Stimulated activated CD8-positive, alpha-beta memory T cell treated with anti-CD3 and anti-CD28 coated beads, Interleukin-4, amount 100 ng/mL, for 48 hours (primary cell): ENCODE measurements around the gene HTRA3.

Experiments
- DNase-seq: peaks from one replicate; pipeline ENCODE4 v3.0.0-alpha.2; 2020

Gene HTRA3

GRCh38 chr4:8316251-8316771, 46.8 kb downstream of the HTRA3 start:
- peak; percentile 11 for DNase-seq

- DNase-seq, result peak; percentile 13
Observed at GRCh38 chr4:8316911-8317351, 47.4 kb downstream of the HTRA3 start.

- no peak for DNase-seq
Observed at GRCh38 chr4:8317474-8317873, 47.9 kb downstream of the HTRA3 start.

- peak; percentile 8 for DNase-seq
Observed at GRCh38 chr4:8318509-8318908, 49.0 kb downstream of the HTRA3 start.

- DNase-seq, result peak; percentile 13
Observed at GRCh38 chr4:8319061-8319460, 49.5 kb downstream of the HTRA3 start.

GRCh38 chr4:8319731-8320385, 50.3 kb downstream of the HTRA3 start:
- peak; percentile 10 for DNase-seq

- peak; percentile 20 for DNase-seq
Observed at GRCh38 chr4:8320386-8320750, 50.8 kb downstream of the HTRA3 start.

GRCh38 chr4:8321220-8321619, 51.7 kb downstream of the HTRA3 start:
- DNase-seq, result no peak

GRCh38 chr4:8321771-8322170, 52.2 kb downstream of the HTRA3 start:
- DNase-seq, result no peak

GRCh38 chr4:8322794-8323704, 53.5 kb downstream of the HTRA3 start:
- peak; percentile 3 for DNase-seq

GRCh38 chr4:8323947-8324555, 54.5 kb downstream of the HTRA3 start:
- DNase-seq, result peak; percentile 13

- peak; percentile 8 for DNase-seq
Observed at GRCh38 chr4:8324640-8325239, 55.2 kb downstream of the HTRA3 start.

- DNase-seq, result peak; percentile 18
Observed at GRCh38 chr4:8325291-8325973, 55.9 kb downstream of the HTRA3 start.

- DNase-seq, result no peak
Observed at GRCh38 chr4:8326206-8326605, 56.7 kb downstream of the HTRA3 start.

- DNase-seq, result no peak
Observed at GRCh38 chr4:8328456-8328855, 58.9 kb downstream of the HTRA3 start.

GRCh38 chr4:8328866-8329559, 59.5 kb downstream of the HTRA3 start:
- DNase-seq, result no peak

GRCh38 chr4:8329560-8329858, 60.0 kb downstream of the HTRA3 start:
- DNase-seq, result no peak

- DNase-seq, result no peak
Observed at GRCh38 chr4:8329859-8330761, 60.6 kb downstream of the HTRA3 start.

- no peak for DNase-seq
Observed at GRCh38 chr4:8330821-8331574, 61.4 kb downstream of the HTRA3 start.

- no peak for DNase-seq
Observed at GRCh38 chr4:8331575-8331955, 62.0 kb downstream of the HTRA3 start.
